Measurements from ENCODE around the gene OR6K2.
"Not testable (repeated sequence)": the region's sequence is repeated elsewhere in the genome, so short reads cannot be mapped to it uniquely, and the experiment has no call there.

Gene OR6K2

GRCh38 chr1:158700552-158700951 is at the start of gene OR6K2:
Gene OR6K2, minus strand, starts transcription at chr1:158700652. Its CDS starts 0 bp downstream, at chr1:158700652.
- DNase-seq (ENCODE audit: low read depth in 4 of 4, low spot score in 1 of 4), result no peak

GRCh38 chr1:158735848-158736247 is 35.4 kb upstream of the OR6K2 start:
- no peak for DNase-seq (ENCODE audit: low read depth in 4 of 4, low spot score in 1 of 4)

- DNase-seq (ENCODE audit: low read depth in 4 of 4, low spot score in 1 of 4), result no peak
These were observed 32.1 kb upstream of the OR6K2 start for GRCh38 chr1:158732524-158732923.

GRCh38 chr1:158731707-158732106 is 31.3 kb upstream of the OR6K2 start:
- no peak for DNase-seq (ENCODE audit: low read depth in 4 of 4, low spot score in 1 of 4)

- DNase-seq (ENCODE audit: low read depth in 4 of 4, low spot score in 1 of 4), result no peak
These were observed 30.0 kb upstream of the OR6K2 start for GRCh38 chr1:158730453-158730852.

- DNase-seq (ENCODE audit: low read depth in 4 of 4, low spot score in 1 of 4), result no peak
These were observed 28.2 kb upstream of the OR6K2 start for GRCh38 chr1:158728510-158729225.

GRCh38 chr1:158724442-158724841 is 24.0 kb upstream of the OR6K2 start:
- no peak for DNase-seq (ENCODE audit: low read depth in 4 of 4, low spot score in 1 of 4)

GRCh38 chr1:158720620-158721019 is 20.2 kb upstream of the OR6K2 start, which contains the start of gene OR6K3:
Gene OR6K3, minus strand, starts transcription at chr1:158720720. Its CDS starts 2,605 bp downstream, at chr1:158718115.
- DNase-seq (ENCODE audit: low read depth in 4 of 4, low spot score in 1 of 4), result no peak

GRCh38 chr1:158719664-158720063 is 19.2 kb upstream of the OR6K2 start:
- DNase-seq (ENCODE audit: low read depth in 4 of 4, low spot score in 1 of 4), result no peak

- DNase-seq (ENCODE audit: low read depth in 4 of 4, low spot score in 1 of 4), result no peak
These were observed 16.9 kb upstream of the OR6K2 start for GRCh38 chr1:158717344-158717743.

- no peak for DNase-seq (ENCODE audit: low read depth in 4 of 4, low spot score in 1 of 4)
These were observed 15.9 kb upstream of the OR6K2 start for GRCh38 chr1:158716335-158716734.

- DNase-seq (ENCODE audit: low read depth in 4 of 4, low spot score in 1 of 4), result no peak
These were observed 14.3 kb upstream of the OR6K2 start for GRCh38 chr1:158714754-158715153.

- DNase-seq (ENCODE audit: low read depth in 4 of 4, low spot score in 1 of 4), result no peak
These were observed 10.6 kb upstream of the OR6K2 start for GRCh38 chr1:158711098-158711497.

GRCh38 chr1:158706096-158706495 is 5.6 kb upstream of the OR6K2 start:
- no peak for DNase-seq (ENCODE audit: low read depth in 4 of 4, low spot score in 1 of 4)

- no peak for DNase-seq (ENCODE audit: low read depth in 4 of 4, low spot score in 1 of 4)
These were observed 5.9 kb downstream of the OR6K2 start for GRCh38 chr1:158694596-158694995.

- DNase-seq (ENCODE audit: low read depth in 4 of 4, low spot score in 1 of 4), result no peak
These were observed 8.1 kb downstream of the OR6K2 start for GRCh38 chr1:158692356-158692755.

- no peak for DNase-seq (ENCODE audit: low read depth in 4 of 4, low spot score in 1 of 4)
These were observed 8.5 kb downstream of the OR6K2 start for GRCh38 chr1:158691907-158692306.

GRCh38 chr1:158691149-158691548 is 9.3 kb downstream of the OR6K2 start:
- DNase-seq (ENCODE audit: low read depth in 4 of 4, low spot score in 1 of 4), result not testable (repeated sequence)

- no peak for DNase-seq (ENCODE audit: low read depth in 4 of 4, low spot score in 1 of 4)
These were observed 10.6 kb downstream of the OR6K2 start for GRCh38 chr1:158689875-158690274.

GRCh38 chr1:158689110-158689509 is 11.3 kb downstream of the OR6K2 start:
- no peak for DNase-seq (ENCODE audit: low read depth in 4 of 4, low spot score in 1 of 4)

- not testable (repeated sequence) for DNase-seq (ENCODE audit: low read depth in 4 of 4, low spot score in 1 of 4)
These were observed 12.1 kb downstream of the OR6K2 start for GRCh38 chr1:158688343-158688742.

- DNase-seq (ENCODE audit: low read depth in 4 of 4, low spot score in 1 of 4), result no peak
These were observed 13.4 kb downstream of the OR6K2 start for GRCh38 chr1:158687037-158687436.
